Spleen (tissue), 11 donors: Measurements from ENCODE around the gene DHRSX. TPM values are rescaled to one million over a fixed set of nuclear protein-coding genes. Genes with fewer than 3 reads are reported as not detected.
"Not testable (repeated sequence)": the region's sequence is repeated elsewhere in the genome, so short reads cannot be mapped to it uniquely, and the experiment has no call there.

Experiments used
- DNase-seq: peaks from one replicate; pipeline ENCODE4 v3.0.0-alpha.2; 2020
- H3K27ac ChIP-seq, 8 donors: fragments of 200-600 bp; sonication (generic) in 7 of 8; 1 replicate in 4 of 8; 2 replicates in 4 of 8; pipeline versions ENCODE4 v1.5.0 to v1.8.0; 2016 to 2021; ENCODE audit warnings: inconsistent platforms in 4 of 8, mild to moderate bottlenecking in 4 of 8, moderate library complexity in 1 of 8
- H3K27me3 ChIP-seq, 7 donors: fragments of 200-600 bp; sonication (generic) in 6 of 7; replicated peaks in 1 of 7; 1 replicate in 4 of 7; 2 replicates in 3 of 7; pipeline versions ENCODE4 v1.5.0 to v1.8.0; 2016 to 2021; ENCODE audit warnings: inconsistent platforms in 3 of 7, mild to moderate bottlenecking in 1 of 7
- H3K36me3 ChIP-seq, 6 donors: fragments of 200-600 bp; sonication (generic) in 5 of 6; 1 replicate in 4 of 6; 2 replicates in 2 of 6; pipeline versions ENCODE4 v1.5.0 to v1.8.0; 2016 to 2021; ENCODE audit warnings: inconsistent platforms in 2 of 6
- H3K4me1 ChIP-seq, 6 donors: fragments of 200-600 bp; sonication (generic) in 5 of 6; 1 replicate in 3 of 6; 2 replicates in 3 of 6; pipeline versions ENCODE4 v1.5.0 to v1.8.0; 2016 to 2021; ENCODE audit warnings: inconsistent platforms in 3 of 6
- H3K4me3 ChIP-seq, 8 donors: fragments of 200-600 bp; sonication (generic) in 7 of 8; 1 replicate in 4 of 8; 2 replicates in 4 of 8; pipeline versions ENCODE4 v1.5.0 to v1.8.0; 2016 to 2021; ENCODE audit warnings: inconsistent platforms in 4 of 8, mild to moderate bottlenecking in 4 of 8, moderate library complexity in 2 of 8
- H3K9me3 ChIP-seq, 8 donors: fragments of 200-600 bp; sonication (generic) in 7 of 8; 1 replicate in 4 of 8; 2 replicates in 4 of 8; pipeline versions ENCODE4 v1.5.0 to v1.8.0; 2016 to 2021; ENCODE audit warnings: inconsistent platforms in 4 of 8
- POLR2A ChIP-seq, 3 donors: fragments of 450-650 bp; IDR thresholded peaks; one replicate each; pipeline ENCODE4 v1.5.1; 2017; ENCODE audit warnings: antibody characterized with exemption in 3 of 3, mild to moderate bottlenecking in 1 of 3
- POLR2AphosphoS5 ChIP-seq, 3 donors: sonication (generic); formaldehyde crosslinking; IDR thresholded peaks; one replicate each; pipeline ENCODE4 v1.5.1; 2017; ENCODE audit warnings: antibody characterized with exemption in 3 of 3
- WGBS, 5 donors: extraction: QIAGEN DNeasy Blood & Tissue Kit in 3 of 5; methylation state at CpG; one replicate each; pipeline versions ENCODE4 v1.1.5 to v1.1.7; 2013 to 2018; 5-methylcytosine and 5-hydroxymethylcytosine counted together
- intact Hi-C: fragments of 100-400 bp; cut with DNase I; formaldehyde crosslinking; loops from one replicate; pipeline ENCODE4 v1.15.0; 2023; ENCODE audit warnings: low total_unique reads
- polyA plus RNA-seq, 3 donors: library from polyadenylated mRNA; stranded (reverse); fragments of 200-250 nt; gene quantifications; one replicate each; pipeline ENCODE4 v1.2.1, GENCODE V29; 2013
- total RNA-seq, 7 donors: library from RNA; depleted of rRNA in 3 of 7; stranded (reverse); fragments of >200 nt in 3 of 7; fragmentation: NEBNext Ultra II Directional in 4 of 7; extraction: Animal tissue kit (Norgen Biotek cat#: 25700) in 4 of 7; gene quantifications; one replicate each; pipeline versions ENCODE4 v1.1.0 to v1.2.1, GENCODE V29; 2016 to 2021
- TF ChIP-seq, protein P1 (sequence below), 11 experiments: fragments of 200-600 bp in 7 of 11; fragments of 450-650 bp in 4 of 11; sonication (generic) in 4 of 11; IDR thresholded peaks in 8 of 11; conservative IDR thresholded peaks in 3 of 11; 1 replicate in 7 of 11; 2 replicates in 4 of 11; pipeline versions ENCODE4 v1.4.0 to v1.8.0; 2016 to 2021; ENCODE audit warnings: antibody characterized with exemption in 11 of 11, inconsistent platforms in 4 of 11, mild to moderate bottlenecking in 1 of 11
- donor health status: healthy with polysubstance abuse.
- donor health status: DM: no; HTN: no; CAD: no; lungs with moderate emphysema.
- donor health status: DM: no; HTN: no; CAD: no.
- donor health status: Bipolar disorder and iron deficiency.
- donor health status: healthy.
- donor health status: DM: no; HTN: no; CAD: no.
- donor health status: DM: yes; HTN: yes; CAD: no.

Gene DHRSX
- total and polyA plus RNA-seq, 10 donors = 5.5 to 29.6 (median 23.2) TPM

DNA sequence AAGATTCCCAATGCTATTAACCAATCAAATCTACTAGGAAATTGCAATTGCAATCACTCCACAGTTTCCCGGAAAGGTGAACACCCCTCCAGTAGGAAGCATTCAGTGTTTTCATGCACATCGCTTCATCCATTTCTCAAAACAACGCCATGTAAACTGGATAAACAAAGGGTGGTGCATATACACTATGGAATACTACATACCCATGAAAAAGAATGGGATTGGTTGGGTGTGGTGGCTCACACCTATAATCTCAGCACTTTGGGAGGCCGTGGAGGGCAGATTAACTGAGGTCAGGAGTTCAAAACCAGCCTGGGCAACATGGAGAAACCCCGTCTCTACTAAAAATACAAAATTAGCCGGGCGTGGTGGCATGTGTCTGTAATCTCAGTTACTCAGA is 29.1 kb downstream of the DHRSX start:
- 89 to 98% (median 94%) methylated on average over 7 of the region's 7 CpGs for WGBS, 5 donors
- no peak for DNase-seq

DNA sequence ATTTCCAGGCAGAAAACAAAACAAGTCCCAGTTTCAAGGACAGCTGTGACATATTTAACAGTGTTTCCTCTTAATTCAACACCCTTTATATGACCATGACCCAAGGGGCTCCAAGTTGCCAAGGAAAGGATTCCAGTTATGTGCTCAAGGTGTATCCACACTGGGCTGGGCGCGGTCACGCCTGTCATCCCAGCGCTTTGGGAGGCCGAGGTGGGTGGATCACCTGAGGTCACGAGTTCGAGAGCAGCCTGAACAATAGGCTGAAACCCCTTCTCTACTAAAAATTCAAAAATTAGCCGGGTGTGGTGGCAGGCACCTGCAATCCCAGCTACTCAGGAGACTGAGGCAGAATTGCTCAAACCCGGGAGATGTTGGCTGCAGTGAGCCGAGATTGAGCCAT is 29.6 kb downstream of the DHRSX start:
- 83 to 96% (median 89%) methylated on average over 10 of the region's 10 CpGs for WGBS, 5 donors
- H3K9me3 ChIP-seq, intact Hi-C loops, H3K36me3 ChIP-seq, H3K27ac ChIP-seq, H3K27me3 ChIP-seq, H3K4me1 ChIP-seq, H3K4me3 ChIP-seq: not testable (repeated sequence)
- peak; percentile 51 for DNase-seq

More for the DNA sequence above, 29.1 kb downstream of the DHRSX start:
- H3K4me1 ChIP-seq = no peaks in the 10 kb centered on the region
- intact Hi-C loops = no loop called here
- no peak overlapping the region for H3K27ac ChIP-seq
- H3K9me3 ChIP-seq = peaks cover 0 to 9% (median 3%) of the 10 kb centered on the region in 8 donors
- H3K27me3 ChIP-seq = no peaks in the 10 kb centered on the region
- H3K4me3 ChIP-seq = no peak overlapping the region
- TF ChIP-seq, protein P1, sequence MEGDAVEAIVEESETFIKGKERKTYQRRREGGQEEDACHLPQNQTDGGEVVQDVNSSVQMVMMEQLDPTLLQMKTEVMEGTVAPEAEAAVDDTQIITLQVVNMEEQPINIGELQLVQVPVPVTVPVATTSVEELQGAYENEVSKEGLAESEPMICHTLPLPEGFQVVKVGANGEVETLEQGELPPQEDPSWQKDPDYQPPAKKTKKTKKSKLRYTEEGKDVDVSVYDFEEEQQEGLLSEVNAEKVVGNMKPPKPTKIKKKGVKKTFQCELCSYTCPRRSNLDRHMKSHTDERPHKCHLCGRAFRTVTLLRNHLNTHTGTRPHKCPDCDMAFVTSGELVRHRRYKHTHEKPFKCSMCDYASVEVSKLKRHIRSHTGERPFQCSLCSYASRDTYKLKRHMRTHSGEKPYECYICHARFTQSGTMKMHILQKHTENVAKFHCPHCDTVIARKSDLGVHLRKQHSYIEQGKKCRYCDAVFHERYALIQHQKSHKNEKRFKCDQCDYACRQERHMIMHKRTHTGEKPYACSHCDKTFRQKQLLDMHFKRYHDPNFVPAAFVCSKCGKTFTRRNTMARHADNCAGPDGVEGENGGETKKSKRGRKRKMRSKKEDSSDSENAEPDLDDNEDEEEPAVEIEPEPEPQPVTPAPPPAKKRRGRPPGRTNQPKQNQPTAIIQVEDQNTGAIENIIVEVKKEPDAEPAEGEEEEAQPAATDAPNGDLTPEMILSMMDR (IDR thresholded peaks at IDR 0.05 in 8 of 11, conservative IDR thresholded peaks at IDR 0.05 in 3 of 11) = no peak
- no peak for TF ChIP-seq POLR2A (IDR thresholded peaks at IDR 0.05)
- no peak for TF ChIP-seq POLR2AphosphoS5 (IDR thresholded peaks at IDR 0.05)
- H3K36me3 ChIP-seq = peaks cover 0 to 9% (median 0%) of the 10 kb centered on the region in 6 donors

DNA sequence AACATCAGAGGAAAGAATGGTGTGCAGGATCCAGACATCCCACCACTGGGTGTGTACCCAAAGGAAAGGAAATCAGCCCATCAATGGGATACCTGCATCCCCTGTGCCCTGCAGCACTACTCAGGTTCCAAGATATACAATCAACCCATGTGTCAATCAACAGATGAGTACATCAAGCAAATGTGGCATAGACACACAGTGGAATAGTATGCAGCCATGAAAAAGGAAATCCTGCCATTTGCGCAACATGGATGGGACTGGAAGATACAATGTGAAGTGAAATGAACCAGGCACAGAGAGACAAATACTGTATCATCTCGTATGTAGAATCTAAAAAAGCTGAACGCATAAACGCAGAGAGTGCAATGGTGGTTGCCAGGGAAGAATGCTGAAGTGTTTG is 30.9 kb downstream of the DHRSX start:
- DNase-seq, H3K27me3 ChIP-seq, H3K4me3 ChIP-seq, H3K9me3 ChIP-seq, intact Hi-C loops, H3K36me3 ChIP-seq, H3K4me1 ChIP-seq, H3K27ac ChIP-seq: not testable (repeated sequence)
- 85 to 100% (median 92%) methylated on average over 4 of the region's 4 CpGs for WGBS, 5 donors

DNA sequence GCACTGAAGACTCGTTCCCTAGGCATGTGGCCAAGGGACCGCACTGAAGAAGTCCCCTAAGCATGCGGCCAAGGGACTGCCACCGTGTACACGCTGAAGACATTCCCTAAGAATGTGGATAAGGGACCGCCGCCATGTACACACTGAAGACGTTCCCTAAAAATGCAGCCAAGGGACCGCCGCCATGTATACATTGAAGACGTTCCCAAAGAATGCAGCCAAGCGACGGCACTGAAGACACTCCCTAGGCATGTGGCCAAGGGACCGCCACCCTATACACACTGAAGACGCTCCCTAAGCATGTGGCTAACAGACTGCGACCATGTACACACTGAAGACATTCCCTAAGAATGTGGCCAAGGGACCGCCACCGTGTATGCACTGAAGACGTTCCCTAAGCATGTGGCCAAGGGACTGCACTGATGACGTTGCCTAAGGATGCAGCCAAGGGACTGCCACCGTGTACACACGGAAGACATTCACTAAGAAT is 31.5 kb downstream of the DHRSX start:
- no peak overlapping the region for H3K4me3 ChIP-seq
- H3K4me1 ChIP-seq = no peaks in the 10 kb centered on the region
- no peak overlapping the region for H3K27ac ChIP-seq
- peaks cover 0 to 9% (median 0%) of the 10 kb centered on the region in 6 donors for H3K36me3 ChIP-seq
- peak; percentile 29 for DNase-seq
- TF ChIP-seq, protein P1 (IDR thresholded peaks at IDR 0.05 in 8 of 11, conservative IDR thresholded peaks at IDR 0.05 in 3 of 11) = no peak
- TF ChIP-seq POLR2A (IDR thresholded peaks at IDR 0.05) = no peak
- no peak for TF ChIP-seq POLR2AphosphoS5 (IDR thresholded peaks at IDR 0.05)
- intact Hi-C loops = no loop called here
- WGBS, 5 donors = 94 to 98% (median 95%) methylated on average over 20 to 22 of the region's 22 CpGs
- peaks cover 0 to 9% (median 3%) of the 10 kb centered on the region in 8 donors for H3K9me3 ChIP-seq
- H3K27me3 ChIP-seq = no peaks in the 10 kb centered on the region

DNA sequence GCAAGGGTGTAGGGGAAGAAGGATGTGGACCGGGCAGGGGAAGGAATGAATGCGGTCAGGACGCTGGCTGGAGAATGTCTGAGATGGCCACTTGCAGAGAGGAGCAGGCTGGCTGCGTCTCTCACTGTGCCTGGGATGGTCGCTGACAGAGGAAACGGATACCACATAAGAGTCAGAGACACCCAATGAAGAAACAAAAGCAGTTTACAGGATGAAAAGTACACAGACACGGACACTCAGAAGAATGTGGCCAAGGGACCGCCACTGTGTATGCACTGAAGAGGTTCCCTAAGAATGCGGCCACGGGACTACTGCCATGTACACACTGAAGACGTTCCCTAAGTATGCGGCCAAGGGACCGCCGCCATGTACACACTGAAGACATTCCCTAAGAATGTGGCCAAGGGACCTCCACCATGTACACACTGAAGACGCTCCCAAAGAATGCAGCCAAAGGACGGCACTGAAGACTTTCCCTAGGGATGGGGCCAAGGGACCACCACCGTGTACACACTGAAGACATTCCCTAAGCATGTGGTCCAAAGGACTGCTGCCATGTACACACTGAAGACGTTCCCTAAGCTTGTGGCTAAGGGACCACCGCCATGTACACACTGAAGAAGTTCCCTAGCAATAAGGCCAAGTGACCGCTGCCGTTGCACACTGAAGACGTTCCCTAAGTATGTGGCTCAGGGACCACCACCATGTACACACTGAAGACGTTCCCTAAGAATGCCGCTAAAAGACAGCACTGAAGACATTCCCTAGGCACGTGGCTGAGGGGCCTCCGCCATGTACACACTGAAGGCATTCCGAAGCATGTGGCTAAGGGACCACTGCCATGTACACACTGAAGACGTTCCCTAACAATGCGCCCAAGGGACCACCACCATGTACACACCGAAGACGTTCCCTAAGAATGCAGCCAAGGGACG is 32.2 kb downstream of the DHRSX start:
- no peak overlapping the region for H3K27ac ChIP-seq
- H3K4me1 ChIP-seq = no peaks in the 10 kb centered on the region
- peaks cover 0 to 9% (median 0%) of the 10 kb centered on the region in 6 donors for H3K36me3 ChIP-seq
- WGBS, 5 donors = 83 to 95% (median 91%) methylated on average over 30 to 32 of the region's 32 CpGs
- H3K27me3 ChIP-seq = no peaks in the 10 kb centered on the region
- intact Hi-C loops = no loop called here
- no peak overlapping the region for H3K4me3 ChIP-seq
- DNase-seq = peak; percentile 21
- peaks cover 0 to 9% (median 3%) of the 10 kb centered on the region in 8 donors for H3K9me3 ChIP-seq
- TF ChIP-seq POLR2A (IDR thresholded peaks at IDR 0.05) (no peak), POLR2AphosphoS5 (IDR thresholded peaks at IDR 0.05) (no peak)
- TF ChIP-seq, protein P1 (IDR thresholded peaks at IDR 0.05 in 8 of 11, conservative IDR thresholded peaks at IDR 0.05 in 3 of 11) = no peak
